Endothelial cell of umbilical vein (primary cell): ENCODE data around the gene CSN3.

ENCODE experiments used
- CTCF ChIP-seq, 2 donors: IDR thresholded peaks; 1 replicate in 1 of 2; 2 replicates in 1 of 2; pipeline ENCODE4 v1.5.1; 2011; ENCODE audit warnings: low read length in 2 of 2, mild to moderate bottlenecking in 2 of 2, moderate library complexity in 2 of 2, control low read depth in 1 of 2, inconsistent platforms in 1 of 2, low read depth in 1 of 2; ENCODE audit not compliant: insufficient read depth in 1 of 2; ENCODE audit errors: extremely low read depth in 1 of 2
- EZH2 ChIP-seq: IDR thresholded peaks from 2 replicates; pipeline ENCODE4 v1.6.1; 2012; ENCODE audit warnings: borderline replicate concordance, low read depth, mild to moderate bottlenecking, moderate library complexity, low read length, inconsistent platforms; ENCODE audit not compliant: severe bottlenecking
- GATA2 ChIP-seq: IDR thresholded peaks from 2 replicates; pipeline ENCODE4 v1.7.0; 2011; ENCODE audit warnings: low read depth, mild to moderate bottlenecking, moderate library complexity, mixed read lengths, low read length; ENCODE audit not compliant: insufficient read length, insufficient read depth
- POLR2A ChIP-seq: IDR thresholded peaks from 2 replicates; pipeline ENCODE4 v1.6.1; 2012; ENCODE audit warnings: low read depth, mild to moderate bottlenecking, control low read depth, low read length
- POLR2AphosphoS5 ChIP-seq: IDR thresholded peaks from 2 replicates; pipeline ENCODE4 v1.6.1; 2012; ENCODE audit warnings: low read depth, mild to moderate bottlenecking, control low read depth, low read length, moderate library complexity; ENCODE audit not compliant: insufficient read depth
- TF ChIP-seq, protein P1 (sequence below): IDR thresholded peaks from 2 replicates; pipeline ENCODE4 v1.6.1; 2011; ENCODE audit not compliant: insufficient read depth, insufficient read length

DNA sequence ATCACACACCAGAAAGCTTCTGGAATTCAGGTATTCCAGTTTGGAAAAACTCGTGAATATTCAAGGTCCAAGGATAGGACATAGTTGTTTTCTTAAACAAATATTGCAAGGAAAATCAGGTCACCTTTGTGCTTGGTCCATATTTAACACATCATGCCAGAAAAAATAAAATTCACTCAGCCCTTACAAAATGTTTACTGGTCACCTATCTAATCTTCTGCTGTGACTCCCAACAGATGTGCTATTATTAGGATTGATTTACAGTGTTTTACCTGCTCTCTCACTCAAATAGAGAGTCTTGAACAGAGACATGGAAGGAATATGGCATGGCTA lies 9.5 kb downstream of the CSN3 start:
- no peak for TF ChIP-seq POLR2A
- TF ChIP-seq CTCF (IDR thresholded peaks at IDR 0.05; ENCODE audit: extremely low read depth in 1 of 2, insufficient read depth in 1 of 2, low read depth in 1 of 2, low read length in 2 of 2): no peak
- TF ChIP-seq POLR2AphosphoS5: no peak
- no peak for TF ChIP-seq EZH2
- TF ChIP-seq GATA2: no peak
- TF ChIP-seq, protein P1, sequence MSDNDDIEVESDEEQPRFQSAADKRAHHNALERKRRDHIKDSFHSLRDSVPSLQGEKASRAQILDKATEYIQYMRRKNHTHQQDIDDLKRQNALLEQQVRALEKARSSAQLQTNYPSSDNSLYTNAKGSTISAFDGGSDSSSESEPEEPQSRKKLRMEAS: no peak
